ENCODE measurements around the gene TXNDC16.

TXNDC16 gene

GRCh38 chr14:52443506-52443905 is 108.8 kb downstream of the TXNDC16 start:
- DNase-seq = no peak

GRCh38 chr14:52442602-52443001 is 109.7 kb downstream of the TXNDC16 start:
- no peak for DNase-seq

DNA sequence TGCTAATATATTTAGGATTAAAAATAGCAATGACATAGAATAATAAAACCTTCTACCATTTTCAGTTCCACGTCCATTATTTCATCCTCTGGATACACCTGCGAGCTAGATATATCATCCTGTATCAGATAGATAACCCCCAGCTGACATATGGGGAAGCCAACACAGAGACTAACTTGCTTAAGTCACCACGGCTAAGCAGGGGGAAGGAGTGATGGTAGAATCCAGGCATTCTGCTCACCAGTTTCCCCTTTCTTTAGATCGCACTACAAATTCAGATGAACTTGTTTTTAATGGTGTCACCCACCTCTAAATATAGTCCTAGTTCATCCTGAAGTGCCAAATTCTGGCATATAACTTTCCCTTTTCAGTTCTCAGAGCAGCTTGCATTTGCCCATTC is 110.1 kb downstream of the TXNDC16 start:
- DNase-seq = peak in 1 of 2 donors; percentile 11

DNA sequence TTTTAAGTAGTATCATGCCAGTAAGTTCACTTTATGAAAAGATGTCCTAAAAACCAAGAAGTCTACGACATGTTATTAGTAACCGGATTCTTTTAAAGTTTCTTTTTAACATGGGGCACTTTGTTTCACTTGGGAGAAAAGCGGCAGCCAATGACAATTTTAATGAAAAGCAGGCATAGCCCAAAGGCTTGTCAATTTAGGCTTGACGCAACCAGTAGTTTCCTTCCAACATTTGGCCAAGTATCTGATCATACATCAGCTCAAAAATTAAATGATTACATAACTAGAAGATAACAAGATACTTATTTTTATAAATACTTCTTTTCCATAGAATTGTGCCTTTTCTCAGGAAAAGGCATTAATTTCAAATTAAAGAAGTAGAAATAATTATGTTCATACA is 112.8 kb downstream of the TXNDC16 start:
- no peak for DNase-seq

DNA sequence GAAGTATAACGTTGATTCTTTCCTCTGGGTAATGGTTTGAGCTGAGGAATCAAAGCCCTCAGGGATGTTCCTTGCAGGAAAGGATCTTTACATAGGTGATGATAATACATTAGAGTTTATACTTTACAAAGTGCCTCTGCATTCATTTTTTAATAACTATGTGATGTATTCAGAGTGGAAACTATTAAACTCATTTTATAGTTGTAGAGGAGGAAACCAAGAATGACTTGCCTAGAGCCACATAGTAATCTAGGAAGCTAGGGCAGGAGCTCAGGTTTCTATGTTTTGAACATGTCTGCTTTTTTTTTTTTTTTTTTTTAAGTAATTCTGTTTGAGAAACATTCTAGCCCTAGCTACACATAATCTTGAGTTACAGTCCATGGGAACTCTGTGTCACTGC is 117.3 kb downstream of the TXNDC16 start:
- no peak for DNase-seq

- DNase-seq = no peak
These were observed 121.8 kb downstream of the TXNDC16 start for GRCh38 chr14:52430474-52430873.

GRCh38 chr14:52429451-52429850 is 122.9 kb downstream of the TXNDC16 start:
- no peak for DNase-seq

DNA sequence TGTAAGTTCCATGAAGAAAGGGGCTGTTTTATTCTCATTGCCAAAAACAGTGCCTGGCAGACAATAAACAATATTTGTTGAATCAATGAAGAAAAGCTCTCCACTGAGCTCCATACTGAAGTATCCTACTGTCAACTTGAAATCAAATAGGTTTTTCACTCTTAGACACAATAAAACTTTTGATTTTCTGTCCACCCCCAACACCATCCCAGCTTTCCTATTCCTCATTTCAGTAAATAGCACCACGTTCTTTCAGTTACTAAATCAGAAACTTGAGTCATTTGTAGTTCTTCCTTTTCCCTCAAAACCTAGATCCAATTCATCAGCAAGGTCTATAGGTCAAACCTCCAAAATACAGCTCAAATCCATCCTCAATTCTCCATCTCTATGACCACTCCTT is 124.8 kb downstream of the TXNDC16 start:
- no peak for DNase-seq

- DNase-seq = no peak
These were observed 129.5 kb downstream of the TXNDC16 start for GRCh38 chr14:52422650-52423356.

DNA sequence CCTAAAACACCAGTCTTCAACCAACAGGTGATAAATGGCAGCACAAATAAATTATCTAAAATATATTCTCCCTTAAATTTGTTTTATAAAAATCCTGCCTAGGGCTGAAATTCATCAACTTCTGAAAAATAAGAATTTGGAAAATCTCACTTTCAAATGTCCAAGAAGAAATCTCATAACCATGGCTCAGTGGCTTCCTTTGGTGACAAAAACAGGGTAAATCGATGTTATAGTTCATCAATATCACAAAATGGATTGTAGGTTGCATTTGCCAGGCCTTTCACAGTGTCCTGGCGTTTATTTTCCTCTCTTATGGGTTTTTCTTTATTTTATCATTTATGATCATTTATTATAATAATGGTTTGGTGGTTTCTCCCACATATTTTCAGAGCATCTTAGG is 135.2 kb downstream of the TXNDC16 start:
- DNase-seq = no peak

DNA sequence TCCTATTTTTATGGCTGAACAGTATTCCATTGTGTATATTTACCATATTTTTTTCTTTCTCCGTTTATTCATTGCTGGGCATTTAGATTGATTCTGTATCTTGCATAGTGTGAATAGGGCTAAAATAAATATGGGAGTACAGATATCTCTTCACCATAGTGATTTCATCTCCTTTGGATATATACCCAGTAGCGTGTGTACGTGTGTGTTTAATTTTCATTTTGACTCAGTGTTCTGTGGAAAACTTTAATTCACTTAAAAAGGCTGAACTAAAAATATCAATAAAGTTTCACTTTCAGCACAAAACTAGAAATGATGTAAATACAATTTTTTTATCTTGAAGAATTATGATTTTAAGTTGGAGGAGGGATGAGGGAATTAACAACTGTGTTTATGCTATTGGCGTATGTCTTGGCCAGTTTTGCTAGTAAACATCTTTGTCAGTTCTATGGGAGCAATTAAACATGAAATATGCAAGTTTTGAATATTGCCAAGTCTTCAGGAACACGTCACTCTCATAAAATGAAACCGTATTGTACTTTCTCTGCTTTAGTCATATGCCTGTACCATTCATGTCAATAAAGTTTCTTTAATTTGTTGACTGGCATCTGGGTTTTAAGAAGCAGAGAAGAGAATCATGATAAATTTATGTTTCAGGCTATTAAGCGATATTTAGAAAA is 138.4 kb downstream of the TXNDC16 start:
- DNase-seq = no peak

DNA sequence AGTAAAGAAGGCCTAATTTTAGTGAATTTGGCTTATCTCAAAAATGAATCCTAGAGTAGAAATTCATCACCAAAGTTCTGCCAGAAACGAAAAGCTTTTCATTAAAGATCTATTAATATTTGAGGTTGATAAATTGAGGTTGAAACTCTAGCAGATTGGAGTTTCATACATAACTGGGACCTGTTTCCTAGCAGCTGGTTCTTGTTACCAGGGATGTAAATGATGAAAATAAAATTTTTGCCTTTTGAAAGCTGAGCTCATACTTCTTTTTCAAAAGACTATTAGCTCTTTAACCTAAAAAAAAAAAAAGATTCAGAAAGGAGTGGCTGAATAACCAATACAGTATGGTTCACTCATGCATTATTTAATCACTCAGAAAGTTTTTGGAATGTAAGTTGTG is 139.9 kb downstream of the TXNDC16 start:
- no peak for DNase-seq

DNA sequence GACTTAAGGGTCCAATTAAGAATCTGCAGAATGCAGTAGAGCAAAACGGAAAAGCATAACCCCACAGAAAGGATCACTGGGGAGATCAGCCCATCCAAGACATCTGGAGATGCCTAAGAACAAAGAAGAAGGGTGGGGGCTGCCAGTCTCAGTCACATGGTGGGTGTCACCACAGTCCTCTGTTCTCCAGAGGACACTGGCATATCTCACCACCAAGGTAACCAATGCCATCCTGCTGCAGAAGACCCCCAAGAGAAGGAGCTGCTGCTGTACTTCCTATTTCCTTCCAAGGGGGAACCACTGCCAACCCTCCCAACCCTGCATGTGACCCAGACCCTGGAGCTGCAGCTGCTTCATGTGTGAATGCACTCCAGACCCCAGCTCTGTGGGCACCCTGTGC is 147.0 kb downstream of the TXNDC16 start:
- DNase-seq = no peak

- DNase-seq = peak in 1 of 2 donors; percentile 64
These were observed 149.3 kb downstream of the TXNDC16 start for GRCh38 chr14:52402812-52403526.

DNA sequence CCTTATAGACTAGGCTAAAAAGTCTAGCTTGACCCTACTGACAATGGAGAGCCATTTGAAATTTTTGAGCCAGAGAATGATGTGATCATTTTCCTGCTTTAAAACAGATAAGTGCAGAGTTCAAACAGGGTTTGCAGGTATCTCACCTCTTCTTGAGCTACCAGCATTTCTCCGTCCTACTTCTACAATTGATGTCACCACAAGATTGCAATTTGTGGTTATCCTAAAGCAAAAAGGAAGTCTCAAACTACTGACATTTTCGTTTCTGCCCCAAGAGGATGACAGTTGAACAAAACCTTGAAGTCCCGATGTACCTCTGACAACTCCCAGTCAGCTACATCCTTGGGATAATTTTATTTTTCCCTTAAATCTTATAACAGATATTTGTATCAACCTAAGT is 151.5 kb downstream of the TXNDC16 start:
- DNase-seq = peak in 1 of 2 donors; percentile 11

GRCh38 chr14:52399921-52400595 is 152.2 kb downstream of the TXNDC16 start:
- DNase-seq = no peak

GRCh38 chr14:52399104-52399503 is 153.2 kb downstream of the TXNDC16 start:
- DNase-seq = no peak

GRCh38 chr14:52397844-52398243 is 154.5 kb downstream of the TXNDC16 start:
- DNase-seq = no peak

GRCh38 chr14:52395728-52396127 is 156.6 kb downstream of the TXNDC16 start:
- peak in 1 of 2 donors; percentile 40 for DNase-seq

DNA sequence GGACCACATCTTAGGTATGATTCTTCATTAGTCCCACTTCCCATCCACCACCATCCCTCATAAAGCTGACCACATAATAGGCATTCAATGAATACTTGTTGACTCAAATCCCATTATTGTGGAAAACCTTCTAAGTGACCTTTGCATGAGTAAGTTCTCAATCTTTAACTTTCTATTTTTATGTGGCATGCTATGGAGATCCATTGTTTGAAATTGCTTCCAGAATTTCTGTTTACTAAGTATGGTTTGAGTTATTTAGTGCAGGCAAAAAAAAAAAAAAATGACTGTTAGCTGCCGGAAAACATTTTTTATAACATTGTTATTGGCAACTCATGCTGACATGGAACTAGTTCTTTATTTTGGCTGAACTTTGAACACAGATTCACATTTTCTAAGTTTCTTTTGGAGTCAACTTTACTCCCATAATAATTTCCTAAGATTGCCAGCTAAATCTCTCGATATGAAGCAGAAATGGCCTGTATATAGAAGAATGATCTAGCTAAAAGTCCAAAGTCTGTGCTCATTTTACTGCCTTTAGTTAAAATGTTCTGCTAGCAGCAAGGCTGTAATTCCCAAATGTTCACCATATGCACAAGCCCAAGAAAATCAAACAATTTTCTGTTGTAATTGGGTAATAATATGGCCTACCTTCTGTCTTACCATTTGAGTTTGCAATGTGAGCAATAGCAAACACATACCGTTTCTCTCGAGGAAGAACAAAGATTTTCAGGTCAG is 160.3 kb downstream of the TXNDC16 start:
- no peak for DNase-seq

All from bone marrow (tissue), 2 donors.